ENCODE measurements around the gene CEACAM3.
"Not testable (repeated sequence)": the region's sequence is repeated elsewhere in the genome, so short reads cannot be mapped to it uniquely, and the experiment has no call there.

DNA sequence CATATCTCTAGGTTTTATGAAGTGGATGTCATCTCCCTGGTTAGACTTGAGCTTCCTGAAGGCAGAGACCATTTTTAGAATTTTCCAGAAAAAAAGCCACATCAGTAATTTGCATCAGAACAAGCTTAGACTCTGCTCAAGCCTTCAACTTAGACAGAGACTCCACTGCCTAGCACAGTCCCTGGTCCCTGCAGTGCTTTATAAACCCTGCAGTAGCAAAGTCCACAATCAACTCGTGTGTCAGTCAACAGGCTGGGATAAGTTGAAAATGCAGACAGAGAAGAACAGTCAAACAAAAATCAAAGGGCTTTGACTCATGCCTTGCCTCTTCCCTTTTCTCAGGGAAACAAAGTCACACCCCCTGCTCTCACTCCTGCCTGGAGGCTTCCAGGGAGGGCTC, 7.9 kb upstream of the CEACAM3 start:
- TF ChIP-seq, protein P1, sequence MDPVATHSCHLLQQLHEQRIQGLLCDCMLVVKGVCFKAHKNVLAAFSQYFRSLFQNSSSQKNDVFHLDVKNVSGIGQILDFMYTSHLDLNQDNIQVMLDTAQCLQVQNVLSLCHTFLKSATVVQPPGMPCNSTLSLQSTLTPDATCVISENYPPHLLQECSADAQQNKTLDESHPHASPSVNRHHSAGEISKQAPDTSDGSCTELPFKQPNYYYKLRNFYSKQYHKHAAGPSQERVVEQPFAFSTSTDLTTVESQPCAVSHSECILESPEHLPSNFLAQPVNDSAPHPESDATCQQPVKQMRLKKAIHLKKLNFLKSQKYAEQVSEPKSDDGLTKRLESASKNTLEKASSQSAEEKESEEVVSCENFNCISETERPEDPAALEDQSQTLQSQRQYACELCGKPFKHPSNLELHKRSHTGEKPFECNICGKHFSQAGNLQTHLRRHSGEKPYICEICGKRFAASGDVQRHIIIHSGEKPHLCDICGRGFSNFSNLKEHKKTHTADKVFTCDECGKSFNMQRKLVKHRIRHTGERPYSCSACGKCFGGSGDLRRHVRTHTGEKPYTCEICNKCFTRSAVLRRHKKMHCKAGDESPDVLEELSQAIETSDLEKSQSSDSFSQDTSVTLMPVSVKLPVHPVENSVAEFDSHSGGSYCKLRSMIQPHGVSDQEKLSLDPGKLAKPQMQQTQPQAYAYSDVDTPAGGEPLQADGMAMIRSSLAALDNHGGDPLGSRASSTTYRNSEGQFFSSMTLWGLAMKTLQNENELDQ (CRISPR knock-in tag; IDR thresholded peaks at IDR 0.05; ENCODE audit: borderline replicate concordance) = not testable (repeated sequence)
- TF ChIP-seq, protein P2, sequence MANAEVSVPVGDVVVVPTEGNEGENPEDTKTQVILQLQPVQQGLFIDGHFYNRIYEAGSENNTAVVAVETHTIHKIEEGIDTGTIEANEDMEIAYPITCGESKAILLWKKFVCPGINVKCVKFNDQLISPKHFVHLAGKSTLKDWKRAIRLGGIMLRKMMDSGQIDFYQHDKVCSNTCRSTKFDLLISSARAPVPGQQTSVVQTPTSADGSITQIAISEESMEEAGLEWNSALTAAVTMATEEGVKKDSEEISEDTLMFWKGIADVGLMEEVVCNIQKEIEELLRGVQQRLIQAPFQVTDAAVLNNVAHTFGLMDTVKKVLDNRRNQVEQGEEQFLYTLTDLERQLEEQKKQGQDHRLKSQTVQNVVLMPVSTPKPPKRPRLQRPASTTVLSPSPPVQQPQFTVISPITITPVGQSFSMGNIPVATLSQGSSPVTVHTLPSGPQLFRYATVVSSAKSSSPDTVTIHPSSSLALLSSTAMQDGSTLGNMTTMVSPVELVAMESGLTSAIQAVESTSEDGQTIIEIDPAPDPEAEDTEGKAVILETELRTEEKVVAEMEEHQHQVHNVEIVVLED (CRISPR knock-in tag; IDR thresholded peaks at IDR 0.05) = not testable (repeated sequence)
- not testable (repeated sequence) for TF ChIP-seq GATAD2B (IDR thresholded peaks at IDR 0.05; ENCODE audit: borderline replicate concordance); JUN (IDR thresholded peaks at IDR 0.05; ENCODE audit: borderline replicate concordance, low read depth, low read length); JUN (CRISPR knock-in tag; IDR thresholded peaks at IDR 0.05; ENCODE audit: borderline replicate concordance); ZFX (CRISPR knock-in tag; IDR thresholded peaks at IDR 0.05); ZNF384 (IDR thresholded peaks at IDR 0.05; ENCODE audit: low read depth, low read length); JUND (IDR thresholded peaks at IDR 0.05; ENCODE audit: borderline replicate concordance, low read depth, low read length); JUND (tag; IDR thresholded peaks at IDR 0.05; ENCODE audit: borderline replicate concordance, low read depth, low read length); RUNX1 (IDR thresholded peaks at IDR 0.05; ENCODE audit: low read depth); NR3C1 (CRISPR knock-in tag; IDR thresholded peaks at IDR 0.05)
- TF ChIP-seq, protein P3, sequence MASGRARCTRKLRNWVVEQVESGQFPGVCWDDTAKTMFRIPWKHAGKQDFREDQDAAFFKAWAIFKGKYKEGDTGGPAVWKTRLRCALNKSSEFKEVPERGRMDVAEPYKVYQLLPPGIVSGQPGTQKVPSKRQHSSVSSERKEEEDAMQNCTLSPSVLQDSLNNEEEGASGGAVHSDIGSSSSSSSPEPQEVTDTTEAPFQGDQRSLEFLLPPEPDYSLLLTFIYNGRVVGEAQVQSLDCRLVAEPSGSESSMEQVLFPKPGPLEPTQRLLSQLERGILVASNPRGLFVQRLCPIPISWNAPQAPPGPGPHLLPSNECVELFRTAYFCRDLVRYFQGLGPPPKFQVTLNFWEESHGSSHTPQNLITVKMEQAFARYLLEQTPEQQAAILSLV (tag; IDR thresholded peaks at IDR 0.05) = not testable (repeated sequence)
- TF ChIP-seq, protein P4, sequence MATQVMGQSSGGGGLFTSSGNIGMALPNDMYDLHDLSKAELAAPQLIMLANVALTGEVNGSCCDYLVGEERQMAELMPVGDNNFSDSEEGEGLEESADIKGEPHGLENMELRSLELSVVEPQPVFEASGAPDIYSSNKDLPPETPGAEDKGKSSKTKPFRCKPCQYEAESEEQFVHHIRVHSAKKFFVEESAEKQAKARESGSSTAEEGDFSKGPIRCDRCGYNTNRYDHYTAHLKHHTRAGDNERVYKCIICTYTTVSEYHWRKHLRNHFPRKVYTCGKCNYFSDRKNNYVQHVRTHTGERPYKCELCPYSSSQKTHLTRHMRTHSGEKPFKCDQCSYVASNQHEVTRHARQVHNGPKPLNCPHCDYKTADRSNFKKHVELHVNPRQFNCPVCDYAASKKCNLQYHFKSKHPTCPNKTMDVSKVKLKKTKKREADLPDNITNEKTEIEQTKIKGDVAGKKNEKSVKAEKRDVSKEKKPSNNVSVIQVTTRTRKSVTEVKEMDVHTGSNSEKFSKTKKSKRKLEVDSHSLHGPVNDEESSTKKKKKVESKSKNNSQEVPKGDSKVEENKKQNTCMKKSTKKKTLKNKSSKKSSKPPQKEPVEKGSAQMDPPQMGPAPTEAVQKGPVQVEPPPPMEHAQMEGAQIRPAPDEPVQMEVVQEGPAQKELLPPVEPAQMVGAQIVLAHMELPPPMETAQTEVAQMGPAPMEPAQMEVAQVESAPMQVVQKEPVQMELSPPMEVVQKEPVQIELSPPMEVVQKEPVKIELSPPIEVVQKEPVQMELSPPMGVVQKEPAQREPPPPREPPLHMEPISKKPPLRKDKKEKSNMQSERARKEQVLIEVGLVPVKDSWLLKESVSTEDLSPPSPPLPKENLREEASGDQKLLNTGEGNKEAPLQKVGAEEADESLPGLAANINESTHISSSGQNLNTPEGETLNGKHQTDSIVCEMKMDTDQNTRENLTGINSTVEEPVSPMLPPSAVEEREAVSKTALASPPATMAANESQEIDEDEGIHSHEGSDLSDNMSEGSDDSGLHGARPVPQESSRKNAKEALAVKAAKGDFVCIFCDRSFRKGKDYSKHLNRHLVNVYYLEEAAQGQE (IDR thresholded peaks at IDR 0.05; ENCODE audit: borderline replicate concordance) = not testable (repeated sequence)
- TF ChIP-seq, protein P4 (CRISPR knock-in tag; IDR thresholded peaks at IDR 0.05; ENCODE audit: low read depth) = not testable (repeated sequence)
- TF ChIP-seq, protein P5, sequence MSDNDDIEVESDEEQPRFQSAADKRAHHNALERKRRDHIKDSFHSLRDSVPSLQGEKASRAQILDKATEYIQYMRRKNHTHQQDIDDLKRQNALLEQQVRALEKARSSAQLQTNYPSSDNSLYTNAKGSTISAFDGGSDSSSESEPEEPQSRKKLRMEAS (CRISPR knock-in tag; IDR thresholded peaks at IDR 0.05) = not testable (repeated sequence)
- TF ChIP-seq, protein P6, sequence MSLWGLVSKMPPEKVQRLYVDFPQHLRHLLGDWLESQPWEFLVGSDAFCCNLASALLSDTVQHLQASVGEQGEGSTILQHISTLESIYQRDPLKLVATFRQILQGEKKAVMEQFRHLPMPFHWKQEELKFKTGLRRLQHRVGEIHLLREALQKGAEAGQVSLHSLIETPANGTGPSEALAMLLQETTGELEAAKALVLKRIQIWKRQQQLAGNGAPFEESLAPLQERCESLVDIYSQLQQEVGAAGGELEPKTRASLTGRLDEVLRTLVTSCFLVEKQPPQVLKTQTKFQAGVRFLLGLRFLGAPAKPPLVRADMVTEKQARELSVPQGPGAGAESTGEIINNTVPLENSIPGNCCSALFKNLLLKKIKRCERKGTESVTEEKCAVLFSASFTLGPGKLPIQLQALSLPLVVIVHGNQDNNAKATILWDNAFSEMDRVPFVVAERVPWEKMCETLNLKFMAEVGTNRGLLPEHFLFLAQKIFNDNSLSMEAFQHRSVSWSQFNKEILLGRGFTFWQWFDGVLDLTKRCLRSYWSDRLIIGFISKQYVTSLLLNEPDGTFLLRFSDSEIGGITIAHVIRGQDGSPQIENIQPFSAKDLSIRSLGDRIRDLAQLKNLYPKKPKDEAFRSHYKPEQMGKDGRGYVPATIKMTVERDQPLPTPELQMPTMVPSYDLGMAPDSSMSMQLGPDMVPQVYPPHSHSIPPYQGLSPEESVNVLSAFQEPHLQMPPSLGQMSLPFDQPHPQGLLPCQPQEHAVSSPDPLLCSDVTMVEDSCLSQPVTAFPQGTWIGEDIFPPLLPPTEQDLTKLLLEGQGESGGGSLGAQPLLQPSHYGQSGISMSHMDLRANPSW (CRISPR knock-in tag; IDR thresholded peaks at IDR 0.05) = not testable (repeated sequence)
- TF ChIP-seq, protein P7, sequence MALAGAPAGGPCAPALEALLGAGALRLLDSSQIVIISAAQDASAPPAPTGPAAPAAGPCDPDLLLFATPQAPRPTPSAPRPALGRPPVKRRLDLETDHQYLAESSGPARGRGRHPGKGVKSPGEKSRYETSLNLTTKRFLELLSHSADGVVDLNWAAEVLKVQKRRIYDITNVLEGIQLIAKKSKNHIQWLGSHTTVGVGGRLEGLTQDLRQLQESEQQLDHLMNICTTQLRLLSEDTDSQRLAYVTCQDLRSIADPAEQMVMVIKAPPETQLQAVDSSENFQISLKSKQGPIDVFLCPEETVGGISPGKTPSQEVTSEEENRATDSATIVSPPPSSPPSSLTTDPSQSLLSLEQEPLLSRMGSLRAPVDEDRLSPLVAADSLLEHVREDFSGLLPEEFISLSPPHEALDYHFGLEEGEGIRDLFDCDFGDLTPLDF (CRISPR knock-in tag; IDR thresholded peaks at IDR 0.05) = not testable (repeated sequence)

All from K562 (cell line).